IPS-NIHi7 (cell line): ENCODE results near the gene OR9A4.
"Not testable (repeated sequence)": the region's sequence is repeated elsewhere in the genome, so short reads cannot be mapped to it uniquely, and the experiment has no call there.

Source experiments
- DNase-seq: peaks from one replicate; pipeline ENCODE4 v3.0.0; 2012; ENCODE audit warnings: mixed read lengths; ENCODE audit errors: extremely low spot score

The OR9A4 gene, protein sequence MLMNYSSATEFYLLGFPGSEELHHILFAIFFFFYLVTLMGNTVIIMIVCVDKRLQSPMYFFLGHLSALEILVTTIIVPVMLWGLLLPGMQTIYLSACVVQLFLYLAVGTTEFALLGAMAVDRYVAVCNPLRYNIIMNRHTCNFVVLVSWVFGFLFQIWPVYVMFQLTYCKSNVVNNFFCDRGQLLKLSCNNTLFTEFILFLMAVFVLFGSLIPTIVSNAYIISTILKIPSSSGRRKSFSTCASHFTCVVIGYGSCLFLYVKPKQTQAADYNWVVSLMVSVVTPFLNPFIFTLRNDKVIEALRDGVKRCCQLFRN

DNA sequence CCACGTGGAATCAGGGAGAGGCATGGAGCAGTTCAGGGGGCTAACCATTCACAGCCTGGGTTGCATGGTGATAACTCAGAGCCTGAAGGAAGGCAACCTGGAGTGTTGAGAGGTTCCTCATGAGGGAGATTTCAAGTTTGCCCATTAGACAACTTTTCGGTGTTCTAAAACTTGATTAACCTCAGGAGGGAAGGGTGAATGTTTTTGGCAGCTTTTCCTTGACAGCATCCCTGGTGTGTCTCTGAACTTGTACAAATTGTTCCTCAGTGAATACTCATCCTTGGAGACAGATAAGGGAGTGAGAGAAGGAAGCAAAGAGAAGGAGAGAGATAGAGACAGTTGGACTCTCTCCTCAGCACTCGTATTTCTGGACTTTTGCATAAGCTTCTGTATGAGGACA, at the start of gene OR9A4:
OR9A4 (plus strand) TSS at position 301 of the 400 bp plus-strand sequence. CDS start 2,477 bp downstream, outside the sequence.
- no peak for DNase-seq

DNA sequence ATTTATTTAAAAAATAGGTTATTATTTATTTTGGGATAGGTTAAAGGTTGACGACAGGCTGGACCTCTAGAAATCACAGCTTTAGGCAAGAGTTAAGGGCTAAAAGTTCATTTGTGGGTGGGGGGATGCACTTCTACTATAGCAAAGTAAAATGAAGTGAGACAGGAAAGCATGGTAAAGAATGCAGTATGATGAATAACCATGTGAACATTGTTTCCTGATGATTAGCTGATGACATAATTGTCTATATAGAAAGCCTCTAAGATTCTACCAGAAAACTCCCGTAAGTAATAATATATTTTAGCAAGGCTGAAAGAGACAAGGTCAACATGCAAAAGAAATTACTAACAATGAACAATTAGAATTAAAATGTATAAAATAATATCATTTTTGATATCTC, 49.2 kb upstream of the OR9A4 start:
- DNase-seq, result no peak

DNA sequence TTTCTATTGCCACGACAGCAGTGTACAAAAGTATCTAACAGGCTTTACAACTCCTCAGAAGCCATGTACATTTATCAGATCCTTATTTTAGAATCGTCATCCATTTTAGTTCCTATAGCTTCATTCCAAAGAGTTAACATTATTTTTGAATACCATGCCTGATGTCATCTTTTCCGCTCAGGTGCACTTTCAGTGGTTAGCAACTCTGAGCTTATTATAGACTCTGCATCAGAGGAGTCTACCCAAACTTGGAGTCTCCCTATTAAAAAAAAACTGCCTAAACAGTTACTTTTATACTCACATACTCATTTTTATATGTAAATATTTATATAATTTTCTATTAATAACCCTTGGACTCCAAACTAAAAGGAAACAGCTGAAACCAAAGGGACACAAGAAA, 43.3 kb upstream of the OR9A4 start:
- DNase-seq, result no peak

DNA sequence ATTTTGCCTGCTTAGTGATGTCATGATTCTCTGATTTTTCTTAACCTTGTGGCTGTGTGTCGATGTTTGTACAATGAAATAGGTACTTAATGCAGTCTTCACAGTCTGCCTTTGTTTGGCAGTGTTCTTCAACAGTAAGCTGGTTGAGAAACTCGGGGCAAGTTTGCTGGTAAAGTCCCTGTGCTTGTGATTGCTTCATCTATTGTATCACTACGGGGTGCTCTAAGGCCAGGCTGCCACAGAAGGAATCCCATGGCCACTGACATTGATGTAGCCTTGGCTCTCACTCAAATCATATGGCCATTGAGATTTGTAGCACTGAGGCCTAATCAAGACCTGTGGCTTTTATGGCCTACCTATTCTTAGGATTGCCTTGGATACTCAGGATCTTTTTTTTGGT, 41.4 kb upstream of the OR9A4 start:
- peak; percentile 21 for DNase-seq

DNA sequence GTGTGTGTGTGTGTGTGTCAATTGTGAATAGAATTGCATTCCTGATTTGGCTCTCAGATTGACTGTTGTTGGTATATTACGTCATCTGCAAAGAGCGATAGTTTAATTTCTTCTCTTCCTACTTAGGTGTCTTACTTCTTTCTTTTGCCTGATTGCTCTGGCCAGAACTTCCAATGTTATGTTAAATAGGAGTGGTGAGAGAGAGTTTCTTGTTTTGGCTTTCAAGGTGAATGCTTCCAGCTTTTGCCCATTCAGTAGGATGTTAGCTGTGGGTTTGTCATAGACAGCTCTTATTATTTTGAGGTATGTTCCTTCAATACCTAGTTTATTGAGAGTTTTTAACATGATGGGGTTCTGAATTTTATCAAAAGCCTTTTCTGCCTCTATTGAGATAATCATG, 40.7 kb upstream of the OR9A4 start:
- DNase-seq, result no peak

DNA sequence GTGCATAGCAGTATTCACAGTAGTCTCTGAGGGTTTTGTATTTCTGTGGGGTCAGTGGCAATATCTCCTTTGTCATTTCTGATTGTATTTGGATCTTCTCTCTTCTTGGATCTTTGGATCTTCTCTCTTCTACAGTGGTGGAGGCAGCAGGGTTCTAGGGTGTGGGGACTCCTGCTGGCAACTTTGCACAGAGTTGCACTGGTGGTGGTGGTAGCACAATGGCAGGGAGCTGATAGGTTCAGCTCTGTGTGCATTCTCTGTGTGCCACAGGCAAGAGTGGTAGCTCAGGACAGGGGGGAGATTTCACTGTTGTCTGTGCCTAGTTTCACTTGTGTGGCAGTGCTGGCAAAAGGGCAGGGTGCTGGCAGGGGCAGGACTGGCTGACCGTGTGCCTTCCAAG, 39.8 kb upstream of the OR9A4 start:
- DNase-seq, result no peak

DNA sequence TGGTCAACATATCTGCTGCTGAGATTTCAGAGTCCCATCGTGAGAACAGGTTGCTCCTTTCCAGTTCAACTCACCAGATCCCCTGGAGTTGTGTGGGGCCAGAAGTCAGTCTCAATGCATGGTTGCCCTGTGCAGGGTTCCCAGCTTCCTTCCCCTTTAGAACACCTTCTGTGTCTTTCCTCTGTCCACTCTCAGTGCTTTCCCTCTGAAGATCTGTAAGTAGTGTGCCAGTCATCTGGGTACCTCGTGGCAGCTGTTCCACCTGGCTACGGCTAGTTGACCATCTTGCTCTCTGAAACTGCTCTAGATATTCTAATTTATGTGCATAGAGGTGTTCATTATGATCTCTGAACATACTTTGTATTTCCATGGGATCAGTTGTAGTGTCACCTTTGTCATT, 38.8 kb upstream of the OR9A4 start:
- no peak for DNase-seq

DNA sequence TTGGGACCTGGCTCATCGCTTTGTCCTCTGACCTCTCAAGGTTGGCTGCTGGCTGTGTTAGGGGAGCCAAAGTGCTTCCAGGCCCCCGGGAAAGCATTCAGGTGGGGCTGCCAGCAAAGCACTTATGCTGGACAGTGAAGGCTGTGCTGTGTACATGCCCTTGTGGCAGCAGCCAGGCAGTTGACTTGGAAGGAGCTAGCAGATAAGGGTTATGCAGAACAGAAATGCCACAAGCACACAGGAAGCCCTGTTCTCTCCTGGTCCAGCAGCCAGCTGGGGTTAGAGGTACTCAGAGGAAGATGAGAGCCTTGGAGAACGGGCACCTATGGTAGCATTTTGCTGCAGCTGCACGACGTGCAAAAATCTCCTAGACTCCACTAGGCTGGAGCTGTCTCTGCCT, 35.2 kb upstream of the OR9A4 start:
- DNase-seq, result no peak

DNA sequence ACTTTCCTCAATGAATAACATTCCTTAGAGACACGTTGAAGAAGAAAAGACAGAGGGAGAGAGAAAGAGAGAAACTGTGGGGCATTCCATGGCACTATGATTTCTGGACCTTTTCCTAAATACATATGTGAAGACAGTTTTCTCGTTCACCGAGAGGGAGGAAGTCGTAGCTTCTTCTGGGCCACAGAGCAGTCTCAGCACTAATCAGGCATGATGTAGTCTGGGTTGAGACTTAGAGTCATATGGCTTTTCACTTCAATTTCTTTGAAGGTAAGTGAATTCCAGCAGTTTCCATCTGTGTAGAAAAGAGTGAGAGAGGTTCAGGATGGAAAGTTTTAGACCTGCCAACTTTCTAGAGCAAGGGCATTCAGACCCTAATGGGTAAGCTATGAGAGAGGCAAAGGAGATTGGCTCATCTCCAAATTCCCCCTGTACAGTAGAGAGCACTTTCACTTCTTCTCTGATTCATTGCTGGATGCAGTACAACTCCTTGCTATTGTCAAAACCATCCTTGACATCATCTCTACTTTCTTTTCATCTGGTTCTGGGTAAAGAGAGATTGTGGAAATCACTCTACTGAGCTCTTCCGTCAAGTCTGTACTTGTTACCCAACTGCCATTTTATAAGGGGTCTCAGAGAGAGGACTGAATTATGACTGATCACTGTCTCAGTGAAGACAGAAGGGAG, 31.5 kb upstream of the OR9A4 start:
- DNase-seq, result no peak

DNA sequence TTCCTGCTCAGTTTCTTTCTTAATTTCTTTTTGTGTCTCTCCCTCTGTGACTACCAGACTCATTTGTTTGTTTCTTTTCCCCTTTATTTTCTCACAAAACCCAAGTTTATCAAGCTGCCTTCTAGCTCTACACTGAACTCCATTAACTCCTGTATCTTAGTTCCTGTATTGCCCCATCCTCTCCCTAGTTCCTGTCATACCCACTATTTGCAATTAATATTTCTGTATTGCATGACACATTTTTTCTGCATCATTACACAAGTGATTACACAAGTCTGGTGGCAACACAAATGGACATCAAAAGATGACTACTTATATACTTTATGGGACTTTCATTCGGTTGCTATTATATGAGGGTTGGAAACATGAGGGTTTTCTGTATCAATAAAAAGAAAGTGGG, 26.9 kb upstream of the OR9A4 start:
- DNase-seq, result no peak

DNA sequence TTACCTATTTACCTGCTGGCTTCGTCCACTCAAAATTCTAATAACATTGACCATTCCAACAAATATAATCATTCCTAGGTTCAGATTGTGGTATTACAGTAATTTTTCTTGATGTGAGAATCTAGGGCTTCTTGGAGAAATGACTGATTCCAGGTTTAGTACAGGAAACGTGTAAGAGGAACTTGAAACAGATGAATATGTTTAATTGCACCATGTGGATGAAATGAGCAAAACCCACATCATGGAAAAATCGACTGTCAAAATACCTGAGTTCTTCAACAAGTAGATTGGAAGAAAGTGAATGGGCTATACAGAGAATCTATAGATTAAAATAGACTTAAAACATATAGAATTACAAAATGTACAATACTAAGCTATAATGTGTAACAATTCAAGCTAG, 24.9 kb upstream of the OR9A4 start:
- DNase-seq, result no peak

DNA sequence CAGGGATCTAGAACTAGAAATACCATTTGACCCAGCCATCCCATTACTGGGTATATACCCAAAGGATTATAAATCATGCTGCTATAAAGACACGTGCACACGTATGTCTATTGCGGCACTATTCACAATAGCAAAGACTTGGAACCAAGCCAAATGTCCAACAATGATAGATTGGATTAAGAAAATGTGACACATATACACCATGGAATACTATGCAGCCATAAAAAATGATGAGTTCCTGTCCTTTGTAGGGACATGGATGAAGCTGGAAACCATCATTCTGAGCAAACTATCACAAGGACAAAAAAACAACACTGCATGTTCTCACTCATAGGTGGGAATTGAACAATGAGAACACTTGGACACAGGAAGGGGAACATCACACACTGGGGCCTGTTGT, 16.8 kb upstream of the OR9A4 start:
- not testable (repeated sequence) for DNase-seq

DNA sequence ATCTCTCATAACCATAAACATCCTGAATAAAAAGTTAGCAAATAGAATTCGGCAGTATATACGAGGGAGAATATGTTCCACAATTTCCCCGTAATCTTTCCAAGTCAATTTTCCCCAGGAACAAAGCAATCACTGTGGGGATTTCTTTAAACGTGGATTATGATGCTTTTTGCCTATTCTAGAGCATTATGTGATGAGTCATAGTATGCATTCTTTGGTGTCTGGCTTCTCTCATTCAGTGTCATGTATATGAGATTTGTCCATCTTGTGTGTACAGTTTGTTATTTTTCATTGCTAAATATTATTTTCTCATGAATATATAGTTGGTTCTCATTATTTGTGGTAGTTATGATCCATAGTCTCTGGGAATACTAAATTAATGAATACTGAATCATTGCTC, 9.9 kb upstream of the OR9A4 start:
- no peak for DNase-seq

DNA sequence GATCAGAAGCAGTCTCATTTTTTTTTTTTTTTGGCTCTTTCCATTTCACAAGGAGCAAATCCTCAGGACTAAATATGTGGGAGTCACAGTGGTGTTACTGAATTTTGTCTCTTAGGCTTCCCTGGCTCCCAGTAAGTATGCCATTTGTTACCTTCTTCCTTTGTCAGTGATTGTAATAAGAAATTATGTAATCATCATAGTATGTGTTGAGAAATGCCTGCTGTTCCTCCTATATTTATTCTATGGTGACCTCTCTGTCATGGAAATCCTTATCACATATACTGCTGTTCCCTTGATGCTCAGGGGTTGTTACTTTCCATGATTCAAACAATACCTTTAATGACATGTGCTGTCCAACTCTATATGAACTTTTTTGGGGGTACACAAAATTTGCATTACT, 4.8 kb upstream of the OR9A4 start:
- no peak for DNase-seq

DNA sequence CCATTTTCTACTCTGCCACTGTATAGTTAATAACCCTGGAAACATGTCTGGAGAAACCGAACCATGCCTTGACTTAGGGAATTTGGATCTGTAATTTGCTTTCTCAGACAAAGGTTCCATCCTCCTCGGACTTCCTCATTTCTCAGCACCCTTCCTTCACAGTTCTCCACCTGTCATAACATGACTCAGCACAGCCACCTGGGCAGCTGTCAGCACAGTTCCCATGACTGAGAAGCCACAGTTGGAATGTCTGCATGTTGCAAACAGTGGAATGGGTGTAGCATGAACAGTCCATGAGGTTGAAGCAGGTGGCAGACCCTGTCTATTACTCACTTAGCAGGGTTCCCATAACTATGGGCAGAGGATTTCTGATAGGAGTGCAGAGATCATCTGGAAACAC, 634 bp upstream of the OR9A4 start:
- DNase-seq, result no peak

DNA sequence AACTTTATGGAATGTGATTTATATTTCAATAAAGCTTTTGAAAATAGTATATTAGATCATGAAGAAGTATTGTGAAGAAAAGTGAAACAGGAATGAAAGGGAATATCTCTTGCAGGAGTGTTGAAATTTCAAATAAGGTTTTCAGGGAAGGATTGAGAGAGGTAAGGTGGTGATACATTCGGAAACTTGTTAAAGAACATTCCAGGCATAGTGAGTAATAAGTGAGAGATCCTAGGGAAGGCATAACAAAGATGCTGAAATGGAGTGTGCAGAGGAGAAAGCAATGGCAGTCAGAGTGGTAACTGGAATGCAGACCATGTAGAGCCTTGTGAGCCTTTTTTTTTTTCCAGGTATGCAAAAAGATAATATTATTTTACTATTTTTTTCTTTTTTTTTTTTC, 4.1 kb downstream of the OR9A4 start:
- DNase-seq, result no peak

DNA sequence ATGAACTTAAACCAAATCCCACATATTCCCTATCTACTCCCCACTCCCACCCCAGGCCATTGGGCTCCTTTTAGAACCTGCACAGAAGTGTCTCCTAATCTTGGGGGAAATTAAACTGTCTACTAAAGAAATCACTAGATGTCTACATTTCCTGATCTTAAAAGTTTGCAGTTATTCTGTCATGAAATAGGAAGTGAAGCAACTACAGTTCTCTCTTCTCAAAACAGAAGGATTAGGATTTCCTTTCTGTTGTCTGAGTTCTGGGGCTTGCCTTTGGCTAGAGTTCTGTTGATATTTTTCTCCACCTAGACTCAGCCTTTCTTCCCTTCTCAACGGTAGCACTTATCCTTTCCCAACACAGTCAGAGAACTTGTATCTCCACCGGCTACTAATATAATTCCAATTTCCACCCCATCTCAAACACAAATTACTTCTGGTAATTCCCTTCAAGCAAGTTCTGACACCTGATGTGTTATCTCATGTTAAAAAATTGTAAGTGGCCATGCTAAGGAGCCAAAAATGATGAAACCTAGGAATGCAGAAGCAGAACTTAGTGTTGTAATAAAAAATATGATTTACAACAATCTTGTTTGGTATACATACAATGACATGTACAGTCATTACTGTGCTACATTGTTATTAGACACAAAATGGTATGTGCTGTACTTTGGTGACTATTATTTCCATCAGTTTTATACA, 12.1 kb downstream of the OR9A4 start:
- DNase-seq, result no peak

DNA sequence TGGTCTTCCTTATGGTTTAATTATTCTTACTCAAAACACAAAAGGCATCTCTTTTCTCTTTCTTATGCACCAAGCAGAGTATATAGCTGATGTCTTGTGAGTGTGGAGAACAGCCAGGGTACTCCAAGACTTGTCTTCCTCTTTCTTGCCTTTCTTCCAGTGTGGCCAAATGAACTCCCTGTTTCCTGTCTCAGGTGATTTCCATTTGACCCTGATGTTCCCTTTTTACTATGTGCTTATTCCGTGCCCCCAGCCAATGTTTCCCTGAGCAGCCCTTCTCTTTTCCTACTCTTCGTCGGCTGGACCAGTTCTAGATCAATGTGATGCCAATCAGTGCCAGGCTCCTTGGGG, 12.6 kb downstream of the OR9A4 start:
- no peak for DNase-seq

DNA sequence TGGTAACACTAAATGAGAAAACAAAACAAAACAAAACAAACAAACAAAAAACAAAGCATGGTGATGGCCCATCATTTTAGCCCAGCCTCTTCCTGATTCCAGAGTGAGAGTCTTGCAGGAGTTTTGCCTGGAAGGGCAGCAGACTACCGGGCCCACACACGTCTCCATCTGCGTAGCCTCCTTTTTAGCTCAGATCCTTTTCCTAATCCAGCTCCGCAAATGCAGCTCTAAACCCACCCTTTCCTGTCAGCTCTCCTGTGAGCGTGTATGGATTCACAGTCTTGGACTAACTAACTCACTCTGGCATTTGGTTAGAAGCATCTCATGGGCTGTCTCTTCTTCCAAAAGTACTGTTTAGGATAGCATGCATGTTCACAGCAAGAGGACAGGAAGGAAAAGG, 14.0 kb downstream of the OR9A4 start:
- no peak for DNase-seq

DNA sequence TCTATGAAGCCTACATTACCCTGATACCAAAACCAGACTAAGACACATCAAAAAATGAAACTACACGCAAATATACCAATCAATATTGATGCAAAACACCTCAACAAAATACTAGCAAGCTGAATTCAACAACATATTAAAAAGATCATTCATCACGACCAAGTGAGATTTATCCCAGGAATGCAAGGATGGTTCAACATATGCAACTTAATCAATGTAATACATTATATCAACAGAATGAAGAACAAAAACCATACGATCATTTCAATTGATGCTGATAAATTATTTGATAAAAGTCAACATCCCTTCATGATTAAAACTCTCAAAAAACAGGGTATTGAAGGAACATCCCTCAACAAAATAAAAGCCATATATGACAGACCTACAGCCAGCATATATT, 24.9 kb downstream of the OR9A4 start:
- no peak for DNase-seq

DNA sequence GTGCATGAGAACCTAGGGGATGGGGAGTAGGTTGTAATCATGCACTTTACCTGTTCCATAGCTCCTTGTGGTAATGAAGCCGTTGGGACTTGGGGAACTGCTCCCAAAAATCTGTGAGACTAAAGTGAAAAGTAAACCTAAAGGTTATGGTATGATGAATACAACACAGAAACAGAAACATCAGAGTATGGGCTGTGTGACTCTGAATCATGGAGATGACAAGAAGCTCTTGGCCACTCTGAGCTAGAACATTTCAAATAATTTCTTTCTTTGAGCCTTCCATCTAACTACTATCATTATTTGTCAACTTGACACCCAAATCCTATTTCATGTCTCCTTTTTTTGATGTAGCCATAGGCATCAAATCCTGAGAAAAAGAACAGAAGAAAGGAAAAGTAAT, 27.6 kb downstream of the OR9A4 start:
- no peak for DNase-seq

DNA sequence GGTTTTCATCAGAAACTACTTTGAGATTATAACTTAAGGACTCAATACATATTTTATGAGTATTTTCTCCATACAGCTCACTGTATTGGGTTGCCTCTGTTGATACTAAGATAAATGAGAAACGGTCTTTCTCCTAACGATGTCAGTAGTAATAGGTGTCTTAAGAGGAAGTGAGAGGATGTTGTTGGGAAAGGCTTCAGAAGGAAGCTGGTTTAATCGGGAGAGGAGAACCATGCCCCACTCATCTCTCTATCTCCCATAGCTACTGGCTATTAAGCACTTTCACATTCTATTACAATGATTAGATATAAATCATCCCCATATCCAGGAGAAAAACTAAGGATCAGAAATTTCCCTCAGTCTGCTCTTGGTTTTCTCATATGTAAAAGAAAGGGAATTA, 28.6 kb downstream of the OR9A4 start:
- DNase-seq, result no peak

DNA sequence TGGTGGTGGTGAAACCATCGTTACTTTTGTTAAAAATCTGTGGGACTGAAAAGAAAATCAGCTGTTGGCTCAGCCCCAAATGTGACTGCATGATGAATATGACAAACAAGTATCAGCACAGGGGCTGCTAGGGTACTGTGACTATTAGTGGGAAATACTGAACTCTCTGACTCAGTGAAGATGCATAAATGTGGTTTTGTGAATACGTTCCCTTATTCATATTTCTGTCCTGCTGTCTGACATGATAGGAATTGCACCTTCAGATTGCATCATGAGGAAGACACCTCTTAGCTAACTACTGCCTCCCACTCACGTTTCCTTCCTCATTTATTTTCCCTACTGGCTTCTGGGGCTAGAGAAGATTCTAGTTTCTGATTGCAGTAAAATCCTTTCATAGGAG, 29.2 kb downstream of the OR9A4 start:
- DNase-seq, result no peak
